Colon (tissue), 2 donors: Measurements from ENCODE around the gene ZCCHC4.

ENCODE experiments used
- FAIRE-seq: peaks from 2 replicates; lab custom pipeline; 2012; peaks lifted over from hg19 to GRCh38; lab: Jason Lieb, UNC
- donor health status: control.
- donor health status: control.

The ZCCHC4 gene

GRCh38 chr4:25312496-25313200, at the start of gene ZCCHC4:
TSS of gene ZCCHC4 (plus strand) at chr4:25312774. CDS start at chr4:25312810, 36 bp downstream.
- peak; percentile 47 for FAIRE-seq

GRCh38 chr4:25271866-25272265, 40.7 kb upstream of the ZCCHC4 start:
- no peak for FAIRE-seq

- FAIRE-seq: no peak
These were observed 32.4 kb upstream of the ZCCHC4 start for GRCh38 chr4:25280210-25280609.

- FAIRE-seq: no peak
These were observed 28.6 kb upstream of the ZCCHC4 start for GRCh38 chr4:25283948-25284347.

GRCh38 chr4:25284466-25284865, 28.1 kb upstream of the ZCCHC4 start:
- no peak for FAIRE-seq

GRCh38 chr4:25290490-25291067, 22.0 kb upstream of the ZCCHC4 start:
- no peak for FAIRE-seq

- FAIRE-seq: no peak
These were observed 21.3 kb upstream of the ZCCHC4 start for GRCh38 chr4:25291158-25291733.

GRCh38 chr4:25297528-25298242, 14.9 kb upstream of the ZCCHC4 start:
- no peak for FAIRE-seq

GRCh38 chr4:25299476-25300203, 12.9 kb upstream of the ZCCHC4 start:
- no peak for FAIRE-seq

- no peak for FAIRE-seq
These were observed 11.1 kb upstream of the ZCCHC4 start for GRCh38 chr4:25301471-25301870.

- FAIRE-seq: no peak
These were observed 9.9 kb upstream of the ZCCHC4 start for GRCh38 chr4:25302626-25303025.

GRCh38 chr4:25303578-25303977, 9.0 kb upstream of the ZCCHC4 start:
- no peak for FAIRE-seq

- FAIRE-seq: no peak
These were observed 6.0 kb upstream of the ZCCHC4 start for GRCh38 chr4:25306518-25307057.

- FAIRE-seq: no peak
These were observed 5.0 kb upstream of the ZCCHC4 start for GRCh38 chr4:25307596-25307995.

- no peak for FAIRE-seq
These were observed 4.3 kb upstream of the ZCCHC4 start for GRCh38 chr4:25308306-25308705.

GRCh38 chr4:25308761-25309160, 3.8 kb upstream of the ZCCHC4 start:
- no peak for FAIRE-seq

GRCh38 chr4:25310066-25310802, 2.3 kb upstream of the ZCCHC4 start:
- FAIRE-seq: no peak

- FAIRE-seq: no peak
These were observed 1.8 kb upstream of the ZCCHC4 start for GRCh38 chr4:25310803-25311166.

GRCh38 chr4:25313201-25313895, 774 bp downstream of the ZCCHC4 start:
- no peak for FAIRE-seq

GRCh38 chr4:25320336-25320735, 7.8 kb downstream of the ZCCHC4 start:
- no peak for FAIRE-seq

GRCh38 chr4:25320773-25321172, 8.2 kb downstream of the ZCCHC4 start:
- no peak for FAIRE-seq
